ENCODE results near the gene SYDE2.
"Not testable (repeated sequence)": the region's sequence is repeated elsewhere in the genome, so short reads cannot be mapped to it uniquely, and the experiment has no call there.

Gene SYDE2

DNA sequence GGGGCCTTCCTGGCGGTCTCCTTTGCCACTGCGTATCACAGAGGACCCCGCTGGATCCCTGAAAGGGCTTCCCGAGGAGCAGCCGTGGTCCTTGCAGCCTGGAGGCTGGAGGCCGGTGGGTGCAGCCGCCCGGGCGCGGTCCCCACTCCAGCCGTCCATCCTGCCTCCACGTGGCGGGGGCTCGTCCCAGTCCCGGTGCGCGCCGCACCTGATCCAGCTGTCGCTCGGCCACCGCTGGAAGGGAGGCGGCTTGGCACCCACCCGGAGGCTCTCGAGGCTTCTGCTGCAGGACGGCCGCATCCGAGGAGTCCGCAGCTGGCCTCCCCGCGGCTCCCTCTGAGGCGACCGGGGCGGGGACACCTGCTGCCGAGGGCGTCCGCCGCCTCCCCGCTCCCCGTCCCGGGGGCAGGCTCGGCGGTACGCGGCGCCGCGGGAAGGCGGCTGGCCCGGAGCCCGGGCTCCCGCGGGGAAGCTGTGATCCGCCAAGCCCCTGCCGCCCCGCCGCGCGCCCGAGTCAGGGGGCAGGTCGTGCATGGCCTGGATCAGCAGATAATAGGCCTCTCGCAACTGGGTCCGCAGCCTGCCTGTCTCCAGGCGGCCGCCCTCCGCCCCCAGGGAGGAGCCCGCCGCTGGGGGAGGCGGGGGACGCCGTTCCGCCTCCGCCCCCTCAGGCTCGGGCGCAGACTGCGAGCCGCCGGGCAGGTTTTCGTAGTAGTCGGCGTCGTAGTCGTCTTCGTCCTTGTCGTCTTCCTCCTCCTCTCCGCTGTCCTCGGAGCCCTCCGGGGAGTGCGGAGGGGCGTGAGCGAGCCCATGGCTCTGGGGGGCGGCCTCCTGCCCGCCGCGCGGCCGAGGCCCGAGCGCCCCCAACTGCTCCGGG, at the start of gene SYDE2:
TSS of gene SYDE2 (minus strand) at position 554 of the 877 bp plus-strand sequence. CDS start at position 534, 20 bp downstream.
- DNase-seq (ENCODE audit: low read depth): peak; percentile 43

DNA sequence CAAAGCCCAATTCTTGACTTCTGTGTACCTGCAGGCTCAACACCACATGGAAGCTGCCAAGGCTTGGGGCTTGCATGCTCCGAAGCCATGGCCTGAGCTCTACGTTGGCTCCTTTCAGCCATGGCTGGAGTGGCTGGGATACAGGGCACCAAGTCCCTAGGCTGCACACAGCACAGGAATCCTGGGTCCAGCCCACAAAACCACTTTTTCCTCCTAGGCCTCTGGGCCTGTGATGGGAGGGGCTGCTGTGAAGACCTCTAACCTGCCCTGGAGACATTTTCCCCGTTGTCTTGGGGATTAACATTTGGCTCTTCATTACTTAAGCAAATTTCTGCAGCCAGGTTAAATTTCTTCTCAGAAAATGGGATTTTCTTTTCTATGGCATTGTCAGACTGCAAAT, 48.2 kb upstream of the SYDE2 start:
- DNase-seq (ENCODE audit: low read depth): not testable (repeated sequence)

DNA sequence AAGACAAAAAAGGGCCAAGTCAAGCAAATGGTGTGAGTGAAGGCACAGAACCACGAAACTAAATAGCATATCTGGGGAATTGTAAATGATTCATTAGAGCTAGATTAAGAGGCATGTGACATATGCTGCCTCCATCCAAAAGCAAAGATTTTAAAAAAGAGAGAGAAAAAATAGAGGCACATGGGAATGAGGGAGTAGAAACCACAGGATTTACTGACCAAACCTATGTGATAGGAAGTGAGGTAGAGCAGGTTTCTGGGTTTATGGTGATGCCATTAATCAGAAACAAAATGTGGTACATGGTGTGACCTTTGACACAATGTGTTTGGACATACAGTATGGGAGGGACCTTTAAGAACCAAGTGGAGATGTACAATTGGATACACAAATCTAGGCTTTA, 45.1 kb upstream of the SYDE2 start:
- no peak for DNase-seq (ENCODE audit: low read depth)

DNA sequence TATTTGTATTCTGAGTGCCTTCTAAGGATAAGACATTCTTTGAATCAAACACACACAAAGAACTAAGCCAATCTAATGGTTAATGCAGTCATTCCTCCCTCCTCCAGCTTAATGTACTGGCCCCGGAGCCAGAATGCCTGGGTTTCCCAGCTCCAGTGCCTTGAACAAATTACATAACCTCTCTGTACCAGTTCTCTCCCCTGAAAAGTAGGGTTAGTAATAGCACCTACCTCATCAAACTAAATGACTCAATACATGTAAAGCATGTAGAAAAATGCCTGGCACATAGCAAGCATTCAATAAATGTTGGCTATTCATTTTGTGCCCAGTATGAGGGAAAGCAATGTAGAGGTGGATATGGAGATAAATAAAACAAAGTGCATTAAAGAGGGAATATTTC, 44.6 kb upstream of the SYDE2 start:
- DNase-seq (ENCODE audit: low read depth): no peak

GRCh38 chr1:85244271-85245061, 43.6 kb upstream of the SYDE2 start:
- no peak for DNase-seq (ENCODE audit: low read depth)

DNA sequence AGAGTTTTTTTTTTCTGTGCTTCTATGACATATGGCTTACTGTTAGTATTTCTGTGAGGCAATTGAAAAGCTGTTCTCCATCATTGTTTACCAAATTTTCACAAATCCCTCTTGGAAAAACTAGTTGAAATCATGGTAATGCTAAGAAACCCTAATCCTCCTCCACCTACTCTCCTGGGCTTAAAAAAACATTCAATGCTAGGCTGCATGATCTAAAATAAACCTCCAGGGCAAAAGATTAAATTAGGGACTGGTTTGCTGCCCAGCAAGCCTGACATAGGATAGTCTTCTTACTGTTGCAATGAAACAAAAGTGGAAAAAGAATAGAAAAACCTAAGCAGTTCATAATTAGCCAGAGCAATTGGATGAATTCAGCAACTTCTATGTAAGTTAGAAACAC, 42.6 kb upstream of the SYDE2 start:
- DNase-seq (ENCODE audit: low read depth): peak; percentile 59

DNA sequence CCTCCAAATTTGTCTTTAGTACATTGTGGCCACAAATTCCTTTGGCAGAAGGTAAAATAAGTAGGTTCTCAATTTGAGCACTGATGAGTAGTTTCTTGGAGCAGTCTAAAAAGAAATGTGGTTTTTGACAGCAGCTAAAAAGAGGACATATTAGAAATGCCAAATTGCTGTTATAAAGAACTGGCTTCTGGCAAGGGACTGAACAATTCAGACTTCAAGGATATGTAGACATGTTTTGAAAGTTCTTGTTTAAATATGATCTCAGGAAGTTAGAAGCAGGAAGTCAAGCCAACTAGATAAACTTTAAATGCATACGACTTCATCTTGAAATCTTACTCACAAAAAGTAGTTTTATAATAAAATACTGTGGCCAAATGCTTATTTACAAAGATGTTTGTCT, 39.8 kb upstream of the SYDE2 start:
- DNase-seq (ENCODE audit: low read depth): no peak

- no peak for DNase-seq (ENCODE audit: low read depth)
Measured at GRCh38 chr1:85240174-85240601, 39.4 kb upstream of the SYDE2 start.

DNA sequence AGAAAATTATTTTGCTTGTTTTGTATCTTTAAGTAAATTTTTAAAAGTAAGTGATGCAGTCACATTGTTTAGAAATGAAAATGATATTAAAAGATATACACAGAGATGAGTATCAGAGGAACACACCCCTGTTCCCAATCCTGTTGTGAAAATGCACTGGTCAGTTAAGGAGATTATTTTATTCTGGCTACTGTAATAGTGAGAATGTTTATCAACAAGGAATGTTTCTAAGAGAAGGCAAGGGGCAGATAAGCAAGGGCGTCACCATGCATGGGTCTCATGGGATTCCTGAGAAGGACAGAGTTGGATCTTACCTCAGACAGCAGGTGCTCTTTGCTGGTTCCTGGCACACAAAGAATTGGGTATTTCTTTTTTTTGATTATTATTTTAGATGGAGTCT, 36.8 kb upstream of the SYDE2 start:
- DNase-seq (ENCODE audit: low read depth): no peak

DNA sequence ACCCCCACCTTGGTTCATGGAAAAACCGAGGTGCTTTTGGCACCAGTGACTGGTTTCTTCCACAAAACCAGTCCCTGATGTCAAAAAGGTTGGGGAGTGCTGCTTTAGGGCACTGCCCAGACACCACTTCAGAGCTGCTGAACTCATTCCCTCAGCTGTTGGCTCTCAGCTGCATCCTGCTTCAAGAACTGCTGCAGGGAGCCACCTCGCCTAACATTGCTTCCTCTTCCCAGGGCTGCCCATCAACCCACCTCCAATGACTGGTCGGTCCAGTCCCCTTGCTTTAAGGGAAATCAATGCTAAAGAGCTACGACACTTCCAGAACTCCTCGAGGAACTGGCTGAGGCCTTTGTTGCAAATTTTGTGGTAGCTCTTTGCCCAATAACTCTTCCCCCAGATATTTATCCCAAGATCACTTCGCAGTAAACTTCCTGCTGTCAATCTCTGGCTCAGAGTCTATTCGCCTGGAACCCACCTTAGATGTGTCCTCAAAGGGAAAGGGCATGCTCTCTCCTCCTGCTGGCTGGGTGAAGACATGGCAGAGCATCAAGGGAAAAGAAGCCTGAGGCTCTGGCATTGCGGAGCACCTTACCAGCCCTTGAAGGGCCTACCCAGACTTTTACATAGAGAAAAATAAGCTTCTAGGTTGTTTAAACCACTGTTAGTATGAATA, 29.6 kb upstream of the SYDE2 start:
- DNase-seq (ENCODE audit: low read depth): no peak

DNA sequence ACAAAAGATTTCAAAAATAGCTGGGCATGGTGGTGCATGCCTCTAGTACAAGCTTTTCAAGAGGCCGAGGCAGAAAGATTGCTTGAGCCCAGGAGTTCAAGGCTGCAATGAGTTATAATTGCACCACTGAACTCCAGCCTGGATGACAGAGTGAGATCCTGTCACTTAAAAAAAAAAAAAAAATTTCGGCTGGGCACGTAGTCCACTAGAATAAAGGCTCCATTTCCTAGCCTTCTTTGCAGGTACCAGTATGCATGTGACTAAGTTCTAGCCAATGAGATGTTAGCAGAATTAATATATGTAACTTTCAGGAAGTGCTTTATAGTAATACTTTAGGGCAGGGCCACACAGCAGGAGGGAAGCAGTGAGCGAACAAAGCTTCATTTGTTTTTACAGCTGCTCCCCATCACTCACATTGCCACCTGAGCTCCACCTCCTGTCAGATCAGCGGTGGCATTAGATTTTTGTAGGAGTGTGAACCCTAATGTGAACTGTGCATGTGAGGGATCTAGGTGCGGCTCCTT, 28.8 kb upstream of the SYDE2 start:
- DNase-seq (ENCODE audit: low read depth): no peak

- no peak for DNase-seq (ENCODE audit: low read depth)
Measured at GRCh38 chr1:85228972-85229371, 28.2 kb upstream of the SYDE2 start.

- no peak for DNase-seq (ENCODE audit: low read depth)
Measured at GRCh38 chr1:85225624-85226380, 25.0 kb upstream of the SYDE2 start.

DNA sequence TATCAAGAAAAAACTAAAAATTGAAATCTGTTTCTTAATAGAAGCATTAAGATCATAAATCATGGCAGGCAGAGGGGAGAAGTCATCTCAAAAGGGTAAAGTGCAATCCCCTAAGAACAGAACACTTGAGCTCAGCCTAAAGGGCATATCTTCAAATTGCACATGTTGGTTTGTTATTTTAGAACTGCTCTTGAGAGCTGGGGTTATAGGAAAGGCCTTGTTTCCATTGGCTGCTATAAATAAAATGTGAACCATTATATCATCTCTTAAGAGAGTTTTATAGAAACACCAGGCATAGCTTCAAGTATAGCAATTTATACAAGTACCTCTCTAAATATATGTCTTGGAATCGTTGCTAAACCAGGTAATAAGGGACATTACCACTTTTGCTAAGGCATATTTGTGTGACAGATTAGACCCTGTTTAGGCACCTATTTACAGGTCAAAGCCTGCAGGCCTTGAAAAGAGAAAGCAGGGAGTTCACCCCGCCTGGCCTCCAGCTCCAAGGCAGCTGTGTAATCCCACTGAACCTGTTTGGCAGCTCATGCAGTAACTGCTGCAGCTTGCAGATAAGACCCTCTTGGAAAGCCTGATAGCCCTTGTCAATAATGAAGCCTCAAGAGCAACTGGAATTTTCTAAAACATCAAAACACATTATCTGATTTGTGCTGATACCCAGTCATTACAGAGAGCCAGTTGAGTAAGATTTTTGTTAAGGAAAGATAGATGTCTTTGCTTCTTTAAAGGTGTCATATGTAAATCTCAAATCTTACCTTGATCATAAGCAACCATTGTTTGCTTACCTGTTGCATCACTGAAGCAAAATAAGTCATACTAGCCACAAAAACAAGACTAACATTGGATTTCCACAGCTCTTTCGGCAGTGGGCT, 24.2 kb upstream of the SYDE2 start:
- DNase-seq (ENCODE audit: low read depth): no peak

DNA sequence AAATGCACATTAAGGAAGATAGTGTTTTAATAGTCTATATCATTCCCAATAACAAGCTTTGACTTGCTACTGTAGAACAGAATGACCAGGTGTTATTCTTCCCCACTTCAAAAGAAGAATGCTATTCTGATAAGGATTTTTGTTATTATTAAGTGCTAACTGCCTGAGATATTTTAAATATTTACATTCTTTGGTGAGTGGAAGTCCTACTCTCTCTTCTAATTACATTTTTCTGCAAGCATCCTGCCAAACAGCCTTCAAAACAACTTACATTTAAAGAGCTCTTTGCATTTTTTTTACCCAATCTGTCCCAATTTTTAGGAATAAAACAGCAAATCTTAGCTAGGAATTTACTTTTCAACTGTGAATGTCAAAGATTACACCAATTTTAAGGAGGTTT, 23.5 kb upstream of the SYDE2 start:
- DNase-seq (ENCODE audit: low read depth): no peak

DNA sequence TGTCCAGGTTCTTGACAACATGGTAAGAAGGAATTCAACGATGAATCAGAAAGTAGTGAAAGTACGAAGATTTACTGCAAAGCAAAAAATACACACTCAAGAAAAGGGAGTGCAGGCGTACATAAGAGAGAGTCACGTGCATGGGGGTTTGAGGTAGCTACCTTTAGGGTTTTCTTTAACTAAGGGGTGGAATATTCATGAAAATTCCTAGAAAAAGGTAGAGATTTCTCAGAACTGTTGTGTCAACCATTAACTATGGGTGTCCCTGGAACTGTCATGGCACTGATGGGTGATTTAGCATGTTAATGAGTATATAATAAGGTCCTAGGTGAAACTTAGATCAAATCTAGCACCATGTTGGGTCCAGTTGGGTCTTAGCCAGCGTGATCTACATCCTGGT, 22.5 kb upstream of the SYDE2 start:
- DNase-seq (ENCODE audit: low read depth): no peak

GRCh38 chr1:85220756-85221201, 20.0 kb upstream of the SYDE2 start:
- no peak for DNase-seq (ENCODE audit: low read depth)

DNA sequence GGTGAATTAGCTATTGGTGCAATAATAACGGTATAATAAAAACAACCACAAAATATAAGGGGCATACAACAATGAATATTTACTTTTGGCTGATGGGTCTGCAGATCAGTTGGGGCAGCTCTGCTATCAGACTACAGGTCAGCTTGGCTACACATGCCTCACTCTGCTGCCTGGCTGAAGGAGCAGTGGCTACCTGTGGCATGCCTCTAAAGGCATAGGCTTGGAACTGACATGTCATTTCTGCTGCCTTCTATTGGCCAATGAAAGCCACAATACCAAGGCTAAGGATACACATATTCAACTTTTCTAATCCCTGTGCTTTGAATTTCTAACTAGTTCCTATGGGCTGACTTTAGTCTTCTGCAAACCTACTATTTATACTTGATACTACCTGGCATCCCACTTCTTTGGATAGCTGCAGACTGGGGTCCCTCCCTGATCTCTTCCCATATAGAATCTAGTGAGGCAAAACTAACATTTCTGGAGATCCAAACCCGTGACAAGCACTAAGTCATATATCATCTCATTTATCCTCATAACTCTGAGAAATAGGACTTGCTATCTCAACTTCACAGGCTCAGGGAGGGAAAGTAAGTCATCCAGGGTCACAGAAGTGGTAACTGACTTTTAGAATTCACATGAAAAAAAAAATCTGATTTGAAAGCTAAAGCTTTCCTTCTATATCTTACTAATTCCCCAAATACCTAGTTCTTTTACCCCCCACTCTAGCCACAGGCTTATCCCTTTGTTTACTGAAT, 19.2 kb upstream of the SYDE2 start:
- DNase-seq (ENCODE audit: low read depth): no peak

DNA sequence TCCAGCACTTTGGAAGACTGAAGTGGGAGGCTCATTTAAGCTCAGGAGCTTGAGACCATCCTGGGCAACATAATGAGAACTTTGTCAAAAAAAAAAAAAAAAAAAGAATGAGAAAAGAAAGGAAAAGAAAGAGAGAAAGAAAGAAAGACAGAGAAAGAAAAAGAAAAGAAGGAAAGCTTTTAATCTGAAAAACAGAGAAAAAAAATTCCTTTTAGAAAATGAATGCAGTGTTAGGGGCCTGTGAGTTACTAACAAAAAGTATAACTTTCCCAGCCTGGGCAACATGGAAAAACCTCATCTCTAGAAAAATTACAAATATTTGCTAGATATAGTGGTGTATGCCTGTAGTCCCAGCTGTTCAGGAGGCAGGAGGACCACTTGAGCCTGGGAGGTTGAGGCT, 15.9 kb upstream of the SYDE2 start:
- DNase-seq (ENCODE audit: low read depth): no peak

DNA sequence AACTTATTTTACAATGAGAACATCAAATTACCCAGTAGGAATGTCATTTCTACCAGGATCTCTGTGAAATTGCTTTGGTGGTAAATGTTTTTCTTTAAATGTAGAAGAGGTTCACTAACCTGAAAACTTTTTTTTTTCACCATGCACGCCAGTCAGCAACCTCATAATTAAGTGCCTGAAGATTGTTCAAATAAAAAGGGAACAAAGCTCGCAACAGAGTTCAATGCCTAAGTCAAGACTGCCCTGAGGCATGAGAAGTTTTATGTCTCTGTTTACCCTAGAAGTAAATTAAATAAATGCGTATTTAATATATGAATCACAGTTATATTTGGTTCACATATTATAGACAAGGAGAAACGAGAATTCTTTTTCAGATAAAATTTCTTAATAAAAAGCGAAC, 13.8 kb upstream of the SYDE2 start:
- no peak for DNase-seq (ENCODE audit: low read depth)

Measured in fibroblast of the conjunctiva (primary cell).